ENCODE data around the gene ARHGEF6.
"Not testable (repeated sequence)": the region's sequence is repeated elsewhere in the genome, so short reads cannot be mapped to it uniquely, and the experiment has no call there.

The ARHGEF6 gene

DNA sequence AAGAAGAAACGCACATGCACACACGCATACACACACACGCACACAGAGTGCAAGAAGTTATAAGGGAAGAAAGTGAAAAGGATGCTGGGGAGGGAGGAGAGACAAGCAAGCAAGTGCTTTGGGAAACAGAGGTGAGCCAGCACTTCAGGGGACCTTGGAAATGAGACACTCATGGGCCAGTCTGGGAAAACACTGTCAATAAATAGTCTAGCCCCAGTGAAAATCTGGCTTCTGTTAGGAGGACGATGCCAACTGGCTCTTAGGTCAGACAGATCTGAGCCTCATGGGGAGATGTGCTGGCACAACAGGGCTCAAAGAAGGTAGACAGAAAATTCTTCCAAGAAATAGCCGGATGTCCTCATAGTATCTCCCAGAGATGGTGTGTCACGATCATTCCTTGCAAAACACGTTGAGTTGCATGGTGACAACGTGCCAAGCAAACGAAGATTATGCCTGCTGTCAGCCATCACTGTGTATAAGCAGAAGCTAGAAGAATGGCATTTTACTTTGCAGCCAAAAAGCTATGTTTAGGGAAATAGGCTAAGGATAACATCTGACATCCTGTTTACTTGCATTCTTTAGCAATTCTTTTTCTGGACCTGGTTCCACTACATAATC is 557 bp upstream of the ARHGEF6 start:
- no peak for DNase-seq (ENCODE audit: low read depth)

DNA sequence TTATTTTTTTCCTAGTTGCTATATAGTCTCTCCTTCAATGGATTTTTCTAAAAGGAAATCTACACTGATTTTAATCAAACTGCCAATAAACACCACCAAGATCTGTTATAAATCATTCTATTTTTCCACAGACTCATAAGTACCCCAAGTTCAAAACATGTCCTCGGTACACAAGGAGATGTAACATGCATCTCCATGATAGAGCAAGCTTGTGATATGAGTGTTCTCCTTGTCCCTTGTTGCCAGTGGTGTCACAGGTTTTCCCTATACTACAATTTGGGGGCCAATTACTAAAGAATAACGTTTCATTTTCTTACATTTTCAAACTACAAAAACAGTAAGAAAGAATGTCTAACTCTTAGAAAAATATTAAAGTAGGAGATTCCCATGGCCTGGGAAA is 491 bp downstream of the ARHGEF6 start:
- no peak for DNase-seq (ENCODE audit: low read depth)

DNA sequence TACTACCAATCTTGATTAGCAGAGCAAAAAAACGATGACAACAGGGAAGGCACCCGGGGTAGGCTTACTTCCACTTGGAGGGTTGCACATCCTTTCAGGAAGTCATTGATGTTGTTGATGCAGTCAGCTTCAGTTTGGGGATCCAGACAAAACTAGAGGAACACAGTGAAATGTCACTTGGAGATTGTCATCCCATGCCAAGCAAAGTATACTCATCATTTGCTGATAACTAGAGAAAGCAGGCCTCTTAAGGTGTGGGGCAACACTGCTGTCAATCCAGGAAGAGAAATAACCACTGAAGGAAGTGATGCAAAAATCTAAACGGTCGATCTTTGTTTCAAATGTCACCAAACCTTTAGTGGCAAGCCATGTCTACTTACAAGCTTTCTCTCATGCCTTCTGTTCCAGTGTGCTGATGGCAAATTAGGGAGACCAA is 1.4 kb downstream of the ARHGEF6 start:
- no peak for DNase-seq (ENCODE audit: low read depth)

DNA sequence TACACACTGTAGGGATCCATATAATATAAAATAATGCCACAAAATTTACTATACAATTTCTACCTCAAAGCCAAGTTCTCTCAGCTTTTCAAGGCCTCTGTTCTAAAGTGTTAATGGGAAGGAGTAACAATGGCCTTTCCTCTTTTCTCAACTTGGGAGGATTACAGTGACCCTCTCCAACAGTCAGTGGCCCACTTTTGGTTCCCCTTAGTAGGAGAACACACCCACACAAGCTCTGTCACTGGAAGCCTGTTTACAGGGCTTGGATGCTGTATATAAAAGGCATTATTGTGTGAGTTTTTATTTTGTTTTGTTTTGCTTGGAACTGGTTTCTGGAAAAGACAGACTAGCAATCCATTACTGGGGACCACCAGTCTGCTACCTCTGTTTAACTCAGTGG is 1.8 kb downstream of the ARHGEF6 start:
- DNase-seq (ENCODE audit: low read depth) = no peak

DNA sequence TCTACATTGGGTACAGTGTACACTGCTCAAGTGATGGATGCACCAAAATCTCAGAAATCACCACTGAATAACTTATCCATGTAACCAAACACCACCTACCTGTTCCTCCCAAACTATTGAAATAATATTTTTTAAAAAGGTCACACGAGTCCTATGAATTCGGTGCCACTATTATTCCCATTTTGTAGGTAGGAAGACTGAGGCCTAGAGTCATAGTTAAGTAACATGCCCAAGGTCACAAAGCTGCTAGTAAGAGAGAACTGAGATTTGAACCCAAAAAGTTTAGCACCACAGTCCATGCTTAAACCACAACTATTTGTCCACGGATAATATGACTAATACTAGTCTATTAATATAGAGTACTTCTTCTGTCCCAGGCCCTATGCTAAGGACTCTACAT is 2.7 kb downstream of the ARHGEF6 start:
- DNase-seq (ENCODE audit: low read depth) = no peak

DNA sequence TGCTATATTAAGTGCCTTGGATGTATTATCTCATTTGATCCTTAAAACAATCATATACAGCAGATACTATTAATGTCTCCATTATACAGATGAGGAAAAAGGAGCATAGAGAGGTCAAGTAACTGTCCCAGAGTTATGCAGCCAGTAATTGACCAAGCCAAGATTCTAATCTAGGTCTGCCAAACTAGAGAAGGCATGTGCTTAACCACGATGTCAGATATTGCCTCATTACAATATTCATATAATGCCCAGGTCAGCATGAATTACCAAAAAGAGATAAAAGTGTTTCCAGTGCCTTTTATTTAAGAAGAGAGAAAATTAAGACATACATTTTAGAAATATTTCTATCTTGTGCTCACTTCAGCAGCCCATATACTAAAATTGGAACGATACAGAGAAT is 7.1 kb downstream of the ARHGEF6 start:
- no peak for DNase-seq (ENCODE audit: low read depth)

DNA sequence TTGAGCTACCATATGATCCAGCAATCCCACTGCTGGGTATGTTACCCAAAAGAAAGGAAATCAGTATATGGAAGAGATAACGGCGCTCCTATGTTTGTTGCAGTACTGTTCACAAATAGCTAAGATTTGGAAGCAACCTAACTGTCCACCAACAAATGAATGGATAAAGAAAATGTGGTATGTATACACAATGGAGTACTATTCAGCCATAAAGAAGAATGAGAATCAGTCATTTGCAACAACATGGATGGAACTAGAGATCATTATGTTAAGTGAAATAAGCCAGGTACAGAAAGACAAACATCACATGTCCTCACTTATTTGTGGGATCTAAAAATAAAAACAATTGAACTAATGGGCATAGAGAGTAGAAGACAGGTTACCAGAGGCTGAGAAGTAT is 8.9 kb downstream of the ARHGEF6 start:
- DNase-seq (ENCODE audit: low read depth) = not testable (repeated sequence)

DNA sequence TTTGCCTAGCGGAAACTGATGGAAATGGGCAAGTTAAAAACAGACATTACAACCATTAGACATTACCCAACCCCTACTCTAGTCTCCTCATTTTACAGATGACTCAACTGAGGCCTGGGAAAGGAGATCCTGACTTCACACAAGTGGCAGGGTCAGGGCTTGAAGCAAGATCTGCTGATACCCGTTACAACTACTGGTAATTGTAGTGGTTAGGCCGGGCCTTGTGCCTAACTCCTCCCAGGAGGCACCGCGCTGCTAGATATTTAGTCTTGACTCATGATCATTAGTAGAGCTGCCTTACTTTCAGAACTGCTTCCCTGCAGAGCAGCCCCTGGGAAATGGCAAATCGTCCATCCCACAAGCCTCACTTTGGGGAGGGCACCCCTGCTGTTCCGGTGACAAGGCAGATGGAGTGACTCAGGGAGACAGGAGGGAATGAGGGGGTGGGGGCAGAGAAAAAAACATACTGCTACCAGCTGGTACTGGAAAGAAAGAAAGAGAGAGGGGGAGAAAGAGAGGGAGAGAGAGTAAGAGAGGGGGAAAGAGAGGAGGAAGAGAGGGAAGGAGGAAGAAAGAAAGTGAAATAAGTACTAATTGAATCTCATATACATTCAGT is 12.2 kb downstream of the ARHGEF6 start:
- peak; percentile 83 for DNase-seq (ENCODE audit: low read depth)

DNA sequence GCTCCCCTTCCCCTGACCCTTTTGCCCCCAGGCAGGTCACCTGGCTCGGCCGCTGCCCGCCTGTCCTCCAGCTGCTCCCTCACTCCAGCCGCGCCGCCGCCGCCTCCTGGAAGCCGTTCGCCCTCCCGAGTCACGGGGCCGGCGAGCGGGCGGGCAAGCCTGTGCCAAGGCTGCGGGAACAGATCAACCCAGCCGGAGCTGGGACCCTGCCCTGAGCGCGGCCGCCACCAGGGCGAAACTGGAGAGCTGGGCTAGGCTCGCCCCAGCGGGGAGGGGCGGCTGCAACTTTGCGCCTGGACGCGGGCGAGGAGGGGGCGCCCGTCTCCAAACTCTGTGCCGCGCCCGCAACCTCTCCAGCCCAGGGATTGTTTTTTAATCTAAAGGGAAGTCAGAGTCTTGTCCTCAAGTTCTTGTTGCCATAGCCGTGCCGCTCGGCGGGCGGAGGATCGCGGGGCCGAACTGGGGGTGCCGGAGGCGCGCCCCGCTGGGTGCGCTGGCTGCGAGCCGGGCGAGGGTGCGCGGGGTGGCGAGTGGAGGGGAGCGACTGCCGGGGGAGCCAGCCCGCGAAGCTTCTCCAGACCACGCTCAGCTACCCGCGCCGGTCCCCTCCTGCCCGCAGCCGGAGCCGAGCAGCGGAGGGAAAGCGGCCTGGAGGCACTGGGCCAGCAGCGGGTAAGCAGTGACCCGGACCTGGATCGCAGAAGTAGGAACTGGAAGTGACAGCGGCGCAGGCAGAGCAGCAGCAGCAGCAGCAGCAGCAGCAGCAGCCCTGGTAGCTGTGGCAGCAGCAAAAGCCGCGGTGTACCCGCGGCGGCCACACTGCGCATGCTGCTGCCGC is 13.4 kb downstream of the ARHGEF6 start:
- DNase-seq (ENCODE audit: low read depth) = no peak

DNA sequence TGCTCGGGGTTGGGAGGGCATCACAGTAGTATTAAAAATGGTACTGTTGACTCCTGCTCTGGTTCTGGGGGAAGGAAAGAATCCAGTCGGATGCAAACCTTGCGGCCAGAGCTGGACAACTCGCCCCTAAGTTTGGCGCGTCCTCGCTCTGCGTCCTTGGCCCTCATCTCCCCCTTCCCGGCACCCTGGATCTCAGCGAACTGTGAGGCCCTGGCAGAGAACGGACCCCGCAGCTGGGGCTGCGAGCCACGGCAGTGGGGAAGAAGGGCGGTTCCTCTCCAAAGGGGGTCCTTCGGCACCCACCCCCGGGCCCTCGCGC is 14.0 kb downstream of the ARHGEF6 start:
- no peak for DNase-seq (ENCODE audit: low read depth)

DNA sequence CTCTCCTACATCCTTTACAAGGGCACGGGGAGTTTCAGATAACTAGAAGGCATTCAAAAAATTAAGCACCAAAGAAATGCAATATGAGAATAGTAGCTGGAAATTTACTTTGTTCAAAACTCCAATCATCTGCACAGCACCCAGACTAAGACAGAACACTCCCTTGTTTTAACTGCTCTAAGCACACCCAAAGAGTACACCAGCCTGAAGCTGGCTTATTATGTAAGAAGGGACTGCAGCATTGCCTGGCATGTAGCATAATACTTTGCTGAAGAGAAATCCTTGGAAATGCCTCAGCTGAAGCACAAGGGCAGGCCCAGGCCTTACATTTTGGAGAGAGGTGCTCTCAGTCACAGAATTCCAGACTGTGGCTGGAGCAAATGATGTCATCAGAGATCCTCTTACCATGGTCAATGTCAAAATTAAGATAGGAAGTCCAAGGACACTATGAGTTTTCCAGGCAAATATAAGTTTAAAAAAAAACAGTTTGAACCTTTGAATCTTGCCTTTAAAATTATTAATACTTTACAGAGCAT is 14.8 kb downstream of the ARHGEF6 start:
- no peak for DNase-seq (ENCODE audit: low read depth)

DNA sequence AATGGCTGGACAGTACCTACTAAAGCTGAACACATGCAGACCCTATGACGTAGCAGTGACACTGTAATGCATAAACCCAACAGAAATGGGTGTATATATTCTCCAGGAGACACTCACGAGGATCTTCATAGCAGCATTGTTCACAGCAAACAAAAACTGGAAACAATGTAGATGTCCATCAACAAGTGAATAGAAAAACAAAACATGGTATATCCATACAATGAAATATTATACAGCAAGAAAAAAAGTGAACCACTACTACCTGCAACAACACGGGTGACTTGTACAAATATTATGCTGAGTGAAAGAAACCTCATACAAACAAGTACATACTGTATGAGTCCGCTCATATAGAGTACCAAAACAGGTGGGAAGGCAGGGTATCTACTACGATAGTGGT is 16.5 kb downstream of the ARHGEF6 start:
- DNase-seq (ENCODE audit: low read depth) = no peak

DNA sequence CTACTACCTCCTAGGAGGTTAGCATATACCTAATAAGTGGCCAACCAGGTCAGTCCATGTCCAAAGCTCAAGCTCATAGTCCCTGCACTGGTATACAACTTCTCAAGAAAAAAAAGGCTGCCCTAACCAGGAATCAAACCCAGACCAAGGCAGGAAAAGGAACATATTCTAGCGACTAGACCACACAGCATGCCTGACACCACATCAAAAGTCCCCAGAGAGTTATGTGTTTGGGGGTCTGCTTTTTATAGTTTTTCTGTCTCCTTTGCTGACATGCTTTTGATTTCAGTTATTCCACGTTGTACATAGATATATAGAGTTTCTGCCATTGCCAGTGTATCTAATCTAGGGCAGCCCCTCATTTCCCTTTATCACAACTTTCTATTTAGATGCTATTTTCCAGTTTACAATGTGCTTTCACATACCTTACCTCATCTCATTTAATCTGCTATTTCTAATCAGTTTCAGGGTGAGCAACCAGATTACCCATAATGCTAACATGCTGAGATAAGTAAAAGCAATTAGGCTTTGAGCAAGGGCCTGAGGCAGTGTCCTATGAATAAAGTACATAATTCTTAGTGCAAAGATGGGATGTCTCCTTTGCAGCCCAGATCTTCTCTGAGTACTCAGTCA is 17.8 kb downstream of the ARHGEF6 start:
- DNase-seq (ENCODE audit: low read depth) = no peak

DNA sequence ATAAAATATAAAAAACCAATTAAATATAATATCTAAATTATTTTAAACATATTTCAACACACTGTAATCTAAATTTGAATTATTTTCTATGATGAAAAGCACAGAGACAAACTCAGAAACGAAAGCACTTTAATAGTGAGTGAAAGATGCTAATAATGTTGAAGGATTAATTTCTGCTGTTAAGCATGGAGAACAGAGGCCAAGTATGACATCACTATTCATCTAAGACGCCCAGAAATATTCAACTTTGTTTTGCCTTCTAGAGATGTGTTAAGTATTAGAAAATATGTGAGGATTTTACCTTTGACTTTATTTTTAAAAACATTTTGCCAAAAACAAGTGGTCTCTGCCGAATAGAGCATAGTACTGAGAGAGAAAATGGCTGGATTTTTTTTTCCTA is 19.3 kb downstream of the ARHGEF6 start:
- DNase-seq (ENCODE audit: low read depth) = no peak

DNA sequence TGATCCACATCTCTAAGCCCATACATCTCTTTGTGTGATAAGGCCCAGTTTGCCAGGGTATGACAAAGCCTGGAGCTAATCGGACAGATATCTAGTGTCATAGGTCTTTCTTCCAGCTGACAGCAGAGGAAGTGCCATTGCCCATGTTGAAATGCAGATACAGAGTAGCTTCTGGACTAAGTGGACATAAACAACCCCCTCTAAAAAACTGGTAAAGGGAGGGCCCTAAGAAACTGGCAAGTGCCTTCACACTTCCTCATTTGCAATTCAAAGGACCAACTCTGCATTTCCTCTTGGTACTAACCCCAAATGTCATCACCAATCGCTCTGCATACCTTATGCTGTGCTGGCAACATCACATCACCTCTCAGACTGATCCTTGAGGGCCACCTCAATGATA is 20.8 kb downstream of the ARHGEF6 start:
- DNase-seq (ENCODE audit: low read depth) = no peak

DNA sequence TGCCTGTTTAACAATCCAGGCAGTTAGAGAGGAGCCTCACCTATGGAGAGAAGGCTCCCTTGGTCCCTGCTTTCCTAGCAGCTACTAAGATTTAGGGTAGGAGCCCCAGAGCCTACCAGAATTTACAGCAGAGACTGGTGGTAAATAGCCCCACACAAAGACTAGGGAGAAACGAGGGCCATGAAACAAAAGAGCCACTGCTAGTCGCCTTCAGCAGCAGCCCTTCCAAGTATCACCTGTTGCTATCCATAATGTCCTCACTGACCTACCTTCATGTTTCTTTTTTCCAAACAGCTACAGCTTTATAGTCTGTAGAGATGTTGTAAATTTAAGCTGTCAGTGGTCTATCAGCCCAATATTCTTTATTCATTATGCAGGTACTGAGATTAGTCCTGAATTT is 25.3 kb downstream of the ARHGEF6 start:
- DNase-seq (ENCODE audit: low read depth) = no peak

DNA sequence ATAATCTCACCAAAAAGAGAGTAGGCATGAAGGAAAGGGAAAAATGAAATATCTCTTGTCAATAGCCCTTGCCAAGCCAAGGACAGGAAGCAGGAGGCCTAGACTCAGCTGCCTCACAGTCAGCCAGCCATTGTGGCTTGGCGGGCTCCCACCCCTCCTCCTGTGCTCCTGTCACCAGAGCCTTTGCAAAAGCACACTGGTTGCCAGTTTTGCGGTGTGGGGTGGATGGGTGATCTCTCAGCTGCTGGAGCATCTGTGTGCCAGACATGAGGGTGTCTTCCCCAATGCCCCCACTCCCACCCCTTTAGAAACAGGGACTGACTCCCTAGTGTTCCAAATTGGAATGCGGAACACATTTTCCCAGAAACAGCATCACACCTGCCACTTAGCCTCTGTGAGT is 26.1 kb downstream of the ARHGEF6 start:
- DNase-seq (ENCODE audit: low read depth) = no peak

DNA sequence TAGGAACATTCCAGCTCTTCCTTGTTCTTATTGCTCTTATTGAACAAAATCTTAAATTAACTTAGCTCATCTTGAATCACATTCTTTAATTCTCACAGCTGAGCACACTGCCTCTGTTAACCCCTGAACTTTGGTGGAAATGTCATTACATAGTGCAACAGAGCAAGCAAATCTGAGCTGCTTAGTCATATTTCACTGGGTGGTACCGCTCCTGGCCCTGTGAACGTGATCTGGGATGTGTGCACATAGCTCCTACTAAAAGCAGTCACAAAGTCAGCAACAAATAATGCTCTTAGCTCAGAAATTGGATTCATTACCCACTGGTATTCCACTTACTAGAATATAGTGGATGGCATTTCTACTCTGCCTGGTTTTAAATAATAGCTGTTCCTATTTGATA is 27.9 kb downstream of the ARHGEF6 start:
- no peak for DNase-seq (ENCODE audit: low read depth)

DNA sequence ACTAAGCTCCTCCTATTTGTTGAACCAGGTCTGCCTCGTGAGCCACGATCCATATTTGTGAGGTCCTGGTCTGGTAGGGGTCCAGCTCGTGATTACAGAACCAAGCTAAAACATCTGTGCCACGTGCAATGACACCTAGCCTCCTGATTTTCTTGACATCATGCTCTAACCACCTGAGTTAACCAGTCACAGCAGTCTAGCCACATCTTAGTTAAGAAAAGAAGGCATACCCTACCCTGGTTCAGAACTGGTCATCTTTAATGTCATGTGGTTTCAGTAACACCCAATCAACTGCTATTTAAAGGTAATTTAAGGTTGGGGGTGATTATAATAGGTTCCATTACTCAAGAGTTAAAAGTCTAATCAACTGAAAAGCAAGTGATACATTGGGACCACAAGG is 28.4 kb downstream of the ARHGEF6 start:
- DNase-seq (ENCODE audit: low read depth) = no peak

DNA sequence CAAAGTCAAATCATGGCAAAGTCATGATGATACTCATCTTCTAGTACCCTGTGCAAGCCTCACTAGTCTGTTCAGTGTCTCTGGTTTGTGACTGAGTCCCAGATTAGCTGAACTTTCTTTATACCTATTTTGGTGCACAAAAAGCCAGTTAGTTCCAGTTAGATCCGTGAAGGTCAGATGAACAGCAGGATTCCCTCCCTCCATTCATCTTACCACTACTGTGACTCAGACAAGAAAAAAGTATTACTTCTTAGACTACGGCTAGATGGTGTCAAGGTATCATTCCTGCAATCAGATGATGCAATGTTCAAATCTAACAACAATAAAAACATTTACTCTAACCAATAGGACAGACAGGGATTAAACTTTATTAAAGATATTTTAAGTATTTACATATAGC is 30.4 kb downstream of the ARHGEF6 start:
- no peak for DNase-seq (ENCODE audit: low read depth)

DNA sequence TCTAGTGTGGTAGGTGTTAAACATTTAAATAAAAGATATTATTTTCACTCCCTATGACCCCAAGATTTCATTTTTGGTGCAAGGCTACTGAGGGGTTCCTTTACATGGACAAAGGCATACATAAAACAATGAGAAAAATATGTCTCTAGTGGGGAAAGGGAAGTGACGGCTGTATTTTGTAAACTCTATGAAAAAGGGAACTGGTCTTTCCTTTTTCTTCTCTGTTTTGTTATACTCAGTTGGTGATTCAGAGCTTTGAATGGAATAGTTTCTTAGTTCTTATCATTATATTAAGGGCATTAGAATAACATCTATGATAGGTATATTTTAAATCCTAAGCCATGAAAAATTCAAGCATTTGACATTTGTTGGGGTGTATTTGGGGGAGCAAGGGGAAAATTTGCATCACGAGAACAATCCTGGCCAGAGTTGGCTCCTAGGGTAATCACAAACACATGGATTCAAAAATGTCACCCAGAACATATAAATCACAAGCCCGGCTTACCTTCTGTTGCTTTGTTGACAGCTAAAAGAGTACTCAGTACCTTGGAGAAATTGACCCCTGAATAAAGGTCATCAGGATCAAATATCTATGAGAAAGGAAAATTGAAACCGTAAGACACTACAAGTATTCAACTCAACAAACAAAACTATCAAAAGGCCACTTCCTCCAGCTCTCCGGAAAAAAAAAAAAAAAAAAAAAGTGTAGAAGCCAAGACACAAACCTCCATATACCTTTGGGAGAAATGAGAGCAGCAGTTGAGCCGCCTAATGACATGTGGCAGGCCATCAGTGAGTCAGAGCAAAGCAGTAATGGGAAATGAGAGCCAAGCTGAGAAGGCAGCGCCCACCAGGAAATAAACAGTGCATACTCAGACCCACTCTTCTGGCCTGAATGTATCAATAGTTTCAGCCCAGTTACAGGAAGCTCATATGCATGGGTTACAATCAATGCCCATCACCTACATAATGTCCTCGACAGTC is 33.4 kb downstream of the ARHGEF6 start:
- DNase-seq (ENCODE audit: low read depth) = no peak
